Subcutaneous abdominal adipose tissue (tissue), 5 donors: Measurements from ENCODE around the gene TPRG1L.
A peak's percentile ranks its signal among the peaks of the same experiment; 100 is the strongest.

Experiments used
- H3K27ac ChIP-seq: one replicate; pipeline ENCODE4 v1.7.0; 2013; ENCODE audit warnings: low read depth, mild to moderate bottlenecking, inconsistent platforms, low read length, moderate library complexity
- H3K27me3 ChIP-seq, 5 donors: one replicate each; pipeline ENCODE4 v1.7.0; 2013; ENCODE audit warnings: low read length in 5 of 5, inconsistent platforms in 1 of 5; ENCODE audit not compliant: control insufficient read depth in 5 of 5, insufficient read depth in 4 of 5
- H3K36me3 ChIP-seq, 5 donors: one replicate each; pipeline ENCODE4 v1.7.0; 2013; ENCODE audit warnings: low read length in 5 of 5; ENCODE audit not compliant: control insufficient read depth in 5 of 5, insufficient read depth in 5 of 5
- H3K4me1 ChIP-seq, 5 donors: one replicate each; pipeline ENCODE4 v1.7.0; 2013; ENCODE audit warnings: low read length in 5 of 5, mild to moderate bottlenecking in 3 of 5, moderate library complexity in 1 of 5; ENCODE audit not compliant: control insufficient read depth in 5 of 5, insufficient read depth in 5 of 5
- H3K4me3 ChIP-seq, 5 donors: one replicate each; pipeline ENCODE4 v1.7.0; 2013; ENCODE audit warnings: low read length in 5 of 5, low read depth in 1 of 5
- H3K9ac ChIP-seq, 5 donors: one replicate each; pipeline ENCODE4 v1.7.0; 2013; ENCODE audit warnings: low read length in 5 of 5, mild to moderate bottlenecking in 4 of 5, moderate library complexity in 3 of 5
- H3K9me3 ChIP-seq, 5 donors: one replicate each; pipeline ENCODE4 v1.7.0; 2013; ENCODE audit warnings: low read length in 5 of 5; ENCODE audit not compliant: control insufficient read depth in 5 of 5
- donor health status: healthy.
- donor health status: healthy.
- donor health status: healthy.
- donor health status: healthy.
- donor health status: healthy.

Gene TPRG1L

DNA sequence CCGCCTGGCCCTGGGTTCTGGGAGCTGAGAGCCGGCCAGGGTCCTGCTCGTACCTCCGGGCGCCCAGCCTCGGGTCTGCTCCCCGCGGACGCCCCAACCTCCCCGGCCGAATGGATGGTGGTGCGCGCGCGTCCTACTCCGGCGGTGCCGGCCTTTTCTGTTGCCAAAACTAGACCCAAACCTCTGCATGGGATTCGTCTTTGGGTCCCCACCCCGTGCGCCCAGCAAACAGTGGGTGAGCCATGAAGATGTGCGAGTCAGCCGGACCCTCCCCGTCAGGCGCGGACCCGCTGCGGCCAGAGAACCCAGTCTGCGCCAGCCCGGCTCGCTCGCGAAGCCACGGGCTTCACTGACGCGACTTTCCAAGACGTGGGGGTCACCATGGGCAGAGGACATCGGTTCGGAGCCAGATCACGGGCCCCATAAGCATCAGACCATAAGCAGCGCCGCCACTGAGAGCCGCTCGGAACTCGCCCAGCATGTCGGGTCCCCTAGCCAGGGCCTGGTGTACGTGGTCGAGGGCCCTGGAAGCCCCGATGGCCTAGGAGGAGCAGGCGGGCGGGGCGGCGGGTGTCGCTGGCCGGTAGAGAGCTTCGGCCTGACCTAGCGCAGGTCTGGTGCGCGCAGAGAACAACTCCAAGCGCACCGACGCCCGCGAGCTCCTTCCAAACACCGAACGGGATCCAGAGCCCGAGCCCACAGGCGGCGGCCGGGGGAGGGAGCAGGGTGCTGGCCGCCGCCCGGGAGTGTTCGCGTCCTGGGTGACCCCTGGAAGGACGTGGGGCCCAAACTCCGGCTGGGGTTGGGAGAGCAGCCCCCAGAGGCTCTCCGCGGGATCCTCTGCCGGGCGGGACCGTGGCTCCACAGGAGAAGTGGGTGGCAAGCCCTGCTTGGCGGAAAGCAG lies 26.5 kb downstream of the TPRG1L start:
- Histone ChIP-seq H3K27me3 (peaks cover 33 to 45% (median 35%) of the 10 kb centered on the region in 5 donors), H3K9ac (no peak overlapping the region), H3K4me1 (peaks cover 6 to 42% (median 33%) of the 10 kb centered on the region in 5 donors), H3K36me3 (peaks cover under 1 to 12% (median 12%) of the 10 kb centered on the region in 5 donors), H3K4me3 (peak overlapping the region in 2 of 5 donors; percentile 78 to 95), H3K27ac (no peak overlapping the region), H3K9me3 (no peaks in the 10 kb centered on the region)

DNA sequence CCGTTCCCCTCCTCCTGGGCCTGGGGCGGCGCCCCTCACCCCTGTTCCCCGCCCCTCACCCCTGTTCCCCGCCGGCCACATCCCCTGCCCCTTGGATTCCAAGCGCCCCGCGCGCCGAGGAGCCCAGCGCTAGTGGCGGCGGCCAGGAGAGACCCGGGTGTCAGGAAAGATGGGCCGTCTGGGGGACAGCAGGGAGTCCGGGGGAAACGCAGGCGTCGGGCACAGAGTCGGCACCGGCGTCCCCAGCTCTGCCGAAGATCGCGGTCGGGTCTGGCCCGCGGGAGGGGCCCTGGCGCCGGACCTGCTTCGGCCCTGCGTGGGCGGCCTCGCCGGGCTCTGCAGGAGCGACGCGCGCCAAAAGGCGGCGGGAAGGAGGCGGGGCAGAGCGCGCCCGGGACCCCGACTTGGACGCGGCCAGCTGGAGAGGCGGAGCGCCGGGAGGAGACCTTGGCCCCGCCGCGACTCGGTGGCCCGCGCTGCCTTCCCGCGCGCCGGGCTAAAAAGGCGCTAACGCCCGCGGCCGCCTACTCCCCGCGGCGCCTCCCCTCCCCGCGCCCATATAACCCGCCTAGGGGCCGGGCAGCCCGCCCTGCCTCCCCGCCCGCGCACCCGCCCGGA lies 27.2 kb downstream of the TPRG1L start, which contains the start of gene TP73:
TSS of gene TP73 (plus strand) at position 587 of the 618 bp plus-strand sequence. CDS start 29,850 bp downstream, outside the sequence.
- H3K4me3 ChIP-seq, result peak within 1 kb of the TSS in 1 of 5 donors; percentile 95
- peaks cover 0 to 5% (median 4%) of the 10 kb centered on the region in 5 donors for H3K36me3 ChIP-seq
- no peak within 1 kb of the TSS for H3K27ac ChIP-seq
- no peaks in the 10 kb centered on the region for H3K9me3 ChIP-seq
- no peak within 1 kb of the TSS for H3K9ac ChIP-seq
- peaks cover 35 to 51% (median 38%) of the 10 kb centered on the region in 5 donors for H3K27me3 ChIP-seq
- peaks cover 6 to 42% (median 33%) of the 10 kb centered on the region in 5 donors for H3K4me1 ChIP-seq

DNA sequence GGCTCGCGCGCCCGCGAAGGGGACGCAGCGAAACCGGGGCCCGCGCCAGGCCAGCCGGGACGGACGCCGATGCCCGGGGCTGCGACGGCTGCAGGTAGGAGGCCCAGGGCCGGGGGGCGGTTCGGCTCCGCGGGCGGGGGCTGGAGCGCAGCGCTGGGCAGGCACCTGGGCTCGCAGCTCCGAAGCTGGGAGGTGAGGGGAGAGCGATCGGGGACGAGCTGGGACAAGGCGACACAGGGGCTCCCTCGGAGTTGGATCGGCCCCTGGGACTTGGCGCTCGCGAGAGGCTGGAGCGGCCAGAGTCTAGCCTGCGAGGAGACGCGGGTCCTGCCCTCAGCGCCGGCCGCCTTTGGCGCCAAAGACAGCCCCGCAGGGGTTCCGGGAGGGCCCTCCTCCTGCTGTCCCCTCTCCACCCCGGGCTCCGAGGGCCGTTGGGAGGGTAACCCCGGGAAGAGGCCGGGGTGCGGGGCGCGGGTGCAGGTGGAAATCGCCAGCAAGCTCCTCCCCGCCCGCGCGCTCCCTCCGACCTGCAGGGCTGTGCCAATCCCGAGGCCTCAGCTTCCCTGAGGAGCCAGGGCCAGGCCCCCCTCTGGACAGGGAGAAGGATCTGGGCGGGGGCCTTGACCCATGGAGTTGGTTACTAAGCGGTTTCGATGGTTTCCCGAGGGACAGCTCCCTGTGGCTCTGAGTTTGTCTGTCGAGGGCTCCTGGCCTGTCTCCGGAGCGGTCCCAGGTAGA lies 27.9 kb downstream of the TPRG1L start:
- peaks cover 38 to 55% (median 42%) of the 10 kb centered on the region in 5 donors for H3K27me3 ChIP-seq
- peak overlapping the region in 1 of 5 donors; percentile 95 for H3K4me3 ChIP-seq
- H3K4me1 ChIP-seq, result peaks cover 6 to 42% (median 33%) of the 10 kb centered on the region in 5 donors
- no peak overlapping the region for H3K27ac ChIP-seq
- no peak overlapping the region for H3K9ac ChIP-seq
- H3K9me3 ChIP-seq, result no peaks in the 10 kb centered on the region
- H3K36me3 ChIP-seq, result no peaks in the 10 kb centered on the region

DNA sequence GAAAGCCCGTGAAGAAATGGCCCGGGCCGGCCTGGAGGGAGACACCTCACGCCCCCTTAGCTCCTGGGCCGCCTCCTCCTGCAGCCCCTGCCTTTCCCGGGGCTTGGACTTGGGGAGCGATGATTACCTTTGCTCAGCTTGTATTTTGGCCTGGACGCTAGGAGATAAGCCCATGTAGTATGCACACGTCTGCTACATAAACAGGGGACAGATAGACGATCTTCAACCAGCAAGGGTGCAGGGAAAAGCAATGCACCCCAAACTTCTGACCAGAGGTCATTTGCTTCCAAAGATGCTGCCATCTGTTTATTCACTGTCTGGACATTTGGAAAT lies 28.4 kb downstream of the TPRG1L start:
- no peak overlapping the region for H3K4me3 ChIP-seq
- no peak overlapping the region for H3K27ac ChIP-seq
- H3K4me1 ChIP-seq, result peaks cover 6 to 42% (median 33%) of the 10 kb centered on the region in 5 donors
- peaks cover 41 to 57% (median 47%) of the 10 kb centered on the region in 5 donors for H3K27me3 ChIP-seq
- H3K9ac ChIP-seq, result no peak overlapping the region
- no peaks in the 10 kb centered on the region for H3K9me3 ChIP-seq
- H3K36me3 ChIP-seq, result no peaks in the 10 kb centered on the region

DNA sequence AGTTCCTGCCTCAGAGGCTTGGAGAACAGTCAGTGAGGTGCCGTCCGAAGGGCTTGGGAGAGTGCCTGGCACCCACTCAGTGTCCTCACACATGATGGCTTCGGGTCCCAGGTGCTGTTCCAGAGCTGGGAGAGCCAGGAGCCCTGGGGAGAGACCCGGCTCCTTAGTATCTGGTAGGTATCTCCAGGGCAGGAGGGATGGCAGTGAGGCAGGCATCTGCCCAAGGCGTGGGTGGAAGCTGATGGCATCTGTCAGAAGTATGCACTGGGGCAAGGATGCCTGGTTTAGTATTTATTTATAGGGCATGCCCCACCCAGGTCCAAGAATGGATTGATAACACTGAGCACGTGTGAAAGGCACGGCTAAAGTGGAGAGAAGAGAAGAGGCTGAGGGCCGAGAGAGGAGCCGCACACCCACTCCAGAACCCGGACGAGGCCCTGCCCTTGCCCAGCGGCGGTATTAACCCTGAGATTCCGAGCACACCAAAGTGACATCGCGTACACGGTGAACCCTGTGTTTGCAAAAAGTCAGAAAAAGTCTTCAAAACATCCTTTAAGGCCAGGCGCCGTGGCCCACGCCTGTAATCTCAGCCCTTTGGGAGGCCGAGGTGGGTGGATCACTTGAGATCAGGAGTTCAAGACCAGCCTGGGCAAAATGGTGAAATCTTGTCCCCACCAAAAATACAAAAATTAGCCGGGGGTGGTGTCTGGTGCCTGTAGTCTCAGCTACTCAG lies 29.9 kb downstream of the TPRG1L start:
- peaks cover 41 to 57% (median 49%) of the 10 kb centered on the region in 5 donors for H3K27me3 ChIP-seq
- peaks cover 0 to 31% (median 18%) of the 10 kb centered on the region in 5 donors for H3K4me1 ChIP-seq
- no peaks in the 10 kb centered on the region for H3K36me3 ChIP-seq
- no peak overlapping the region for H3K4me3 ChIP-seq
- no peaks in the 10 kb centered on the region for H3K9me3 ChIP-seq
- no peak overlapping the region for H3K9ac ChIP-seq
- H3K27ac ChIP-seq, result no peak overlapping the region

DNA sequence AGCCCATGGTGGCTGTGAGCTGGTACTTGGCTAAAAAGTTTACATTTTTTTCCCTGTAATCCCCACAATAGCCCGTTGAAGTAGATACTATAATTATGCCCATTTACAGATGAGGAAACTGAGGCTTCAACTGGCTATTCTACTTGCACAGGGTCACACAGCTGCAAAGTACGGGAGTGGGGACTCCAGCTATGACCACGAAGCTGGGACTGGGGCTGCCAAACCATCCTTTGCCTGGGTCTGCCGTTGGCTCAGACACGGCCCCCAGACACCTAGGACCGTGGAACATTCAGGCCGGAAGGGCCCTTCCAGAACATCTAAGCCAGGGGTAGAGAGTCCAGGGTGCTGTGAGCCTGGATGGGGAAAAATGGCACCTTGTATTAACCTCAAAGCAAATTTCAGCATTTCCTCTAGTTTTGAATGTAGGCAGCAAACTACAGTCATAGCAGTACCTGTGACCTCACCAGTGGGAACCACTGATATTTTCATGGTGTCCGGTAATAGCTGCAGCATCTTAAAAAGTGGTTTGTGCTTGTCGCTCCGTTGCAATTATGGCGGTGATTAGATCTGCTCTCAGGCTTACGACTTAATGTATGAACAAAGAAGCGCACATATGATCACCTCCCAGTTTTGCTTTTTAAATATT lies 31.8 kb downstream of the TPRG1L start:
- H3K9me3 ChIP-seq, result no peaks in the 10 kb centered on the region
- H3K27me3 ChIP-seq, result peaks cover 30 to 45% (median 36%) of the 10 kb centered on the region in 5 donors
- H3K4me3 ChIP-seq, result no peak overlapping the region

DNA sequence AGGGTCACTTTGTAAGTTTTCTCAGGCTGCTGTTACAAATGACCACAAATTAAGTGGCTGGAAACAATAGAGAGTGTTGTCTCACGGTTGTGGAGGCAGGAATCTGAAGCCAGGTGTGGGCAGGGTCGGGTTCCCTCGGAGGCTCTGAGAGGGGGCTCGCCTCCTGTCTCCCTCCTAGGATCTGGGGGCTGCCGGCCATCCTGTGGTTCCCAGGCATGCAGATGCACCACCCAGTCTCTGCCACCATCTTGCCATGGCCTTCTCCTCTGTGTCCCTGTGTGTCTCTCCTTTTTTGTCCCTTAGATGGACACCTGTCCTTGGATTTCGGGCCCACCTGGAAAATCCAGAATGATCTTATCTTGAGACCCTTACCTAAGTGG lies 32.3 kb downstream of the TPRG1L start:
- H3K27me3 ChIP-seq, result peaks cover 28 to 45% (median 35%) of the 10 kb centered on the region in 5 donors

More for the DNA sequence above, 31.8 kb downstream of the TPRG1L start:
- no peak overlapping the region for H3K27ac ChIP-seq
- H3K4me1 ChIP-seq, result peaks cover 0 to 14% (median 5%) of the 10 kb centered on the region in 5 donors
- no peaks in the 10 kb centered on the region for H3K36me3 ChIP-seq
- H3K9ac ChIP-seq, result no peak overlapping the region

DNA sequence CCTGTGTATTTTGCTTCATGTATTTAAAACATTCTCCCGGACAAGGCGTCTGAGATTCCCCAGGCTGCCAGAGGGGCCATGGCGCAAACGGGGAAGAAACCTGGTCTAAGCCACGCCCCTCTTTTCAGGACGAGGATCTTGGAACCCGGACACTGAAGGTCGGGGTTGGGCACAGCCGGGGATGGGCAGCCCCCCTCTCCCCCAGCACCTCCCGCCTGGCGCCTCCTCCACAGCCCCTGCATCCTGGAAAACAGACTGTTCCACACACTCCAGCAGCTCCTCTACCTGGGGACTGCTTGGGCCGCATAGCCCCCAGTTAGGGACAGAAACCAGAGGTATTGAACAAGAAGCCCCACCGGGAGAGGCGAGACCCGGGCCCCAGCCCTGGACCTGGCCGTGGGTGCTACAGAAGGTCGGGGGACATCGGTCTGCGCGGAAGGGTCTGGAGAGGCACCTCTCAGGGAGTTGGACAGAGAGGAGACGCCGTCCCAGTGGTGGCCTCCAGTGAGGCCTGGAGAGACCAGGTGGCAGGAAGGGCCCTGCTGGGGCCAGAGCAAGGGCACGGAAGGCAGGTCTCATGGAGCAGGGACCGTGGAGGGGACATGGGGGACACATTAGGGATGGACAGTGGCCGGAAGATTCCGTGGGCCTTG lies 32.9 kb downstream of the TPRG1L start:
- Histone ChIP-seq H3K9me3 (no peaks in the 10 kb centered on the region), H3K9ac (no peak overlapping the region), H3K27ac (no peak overlapping the region), H3K4me3 (no peak overlapping the region), H3K36me3 (no peaks in the 10 kb centered on the region), H3K27me3 (peaks cover 28 to 48% (median 34%) of the 10 kb centered on the region in 5 donors), H3K4me1 (peaks cover 0 to 3% (median 0%) of the 10 kb centered on the region in 5 donors)

More for the DNA sequence above, 32.3 kb downstream of the TPRG1L start:
- Histone ChIP-seq H3K9ac (no peak overlapping the region), H3K4me1 (peaks cover 0 to 9% (median 0%) of the 10 kb centered on the region in 5 donors), H3K36me3 (no peaks in the 10 kb centered on the region), H3K9me3 (no peaks in the 10 kb centered on the region), H3K4me3 (no peak overlapping the region), H3K27ac (no peak overlapping the region)
